ENCODE results near the gene CD80.

DNA sequence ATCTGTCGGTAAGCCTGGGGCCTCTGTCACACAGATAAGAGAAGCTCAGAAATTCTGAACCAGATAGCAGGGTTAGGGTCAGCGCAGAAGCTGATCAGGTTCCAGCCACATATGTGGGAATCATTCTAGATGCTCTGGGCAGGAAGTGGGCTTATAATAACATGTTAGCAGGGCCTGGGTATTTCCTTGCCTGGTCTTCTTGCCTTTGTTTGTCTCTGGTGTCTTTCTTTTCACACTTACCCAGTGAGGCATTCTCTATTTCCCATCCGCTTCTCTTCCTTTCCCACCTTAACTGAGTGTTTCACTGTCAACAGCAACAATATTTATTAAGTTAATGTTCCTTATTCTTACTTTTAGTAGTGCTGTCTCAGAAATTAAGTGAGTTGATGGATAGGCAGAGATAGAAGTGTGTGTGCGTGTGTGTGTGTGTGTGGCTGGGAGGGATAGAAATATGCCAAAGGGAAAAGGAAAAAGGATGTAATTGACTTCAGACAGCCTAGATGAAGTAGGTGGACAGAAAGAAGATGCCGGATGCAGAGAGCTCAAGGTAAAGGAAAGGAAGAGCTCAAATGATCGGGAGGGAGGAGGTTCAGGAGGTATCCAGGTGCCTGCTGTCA lies 40.3 kb upstream of the CD80 start:
- TF ChIP-seq, protein P1, sequence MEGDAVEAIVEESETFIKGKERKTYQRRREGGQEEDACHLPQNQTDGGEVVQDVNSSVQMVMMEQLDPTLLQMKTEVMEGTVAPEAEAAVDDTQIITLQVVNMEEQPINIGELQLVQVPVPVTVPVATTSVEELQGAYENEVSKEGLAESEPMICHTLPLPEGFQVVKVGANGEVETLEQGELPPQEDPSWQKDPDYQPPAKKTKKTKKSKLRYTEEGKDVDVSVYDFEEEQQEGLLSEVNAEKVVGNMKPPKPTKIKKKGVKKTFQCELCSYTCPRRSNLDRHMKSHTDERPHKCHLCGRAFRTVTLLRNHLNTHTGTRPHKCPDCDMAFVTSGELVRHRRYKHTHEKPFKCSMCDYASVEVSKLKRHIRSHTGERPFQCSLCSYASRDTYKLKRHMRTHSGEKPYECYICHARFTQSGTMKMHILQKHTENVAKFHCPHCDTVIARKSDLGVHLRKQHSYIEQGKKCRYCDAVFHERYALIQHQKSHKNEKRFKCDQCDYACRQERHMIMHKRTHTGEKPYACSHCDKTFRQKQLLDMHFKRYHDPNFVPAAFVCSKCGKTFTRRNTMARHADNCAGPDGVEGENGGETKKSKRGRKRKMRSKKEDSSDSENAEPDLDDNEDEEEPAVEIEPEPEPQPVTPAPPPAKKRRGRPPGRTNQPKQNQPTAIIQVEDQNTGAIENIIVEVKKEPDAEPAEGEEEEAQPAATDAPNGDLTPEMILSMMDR (IDR thresholded peaks at IDR 0.05; ENCODE audit: low read depth, low read length, poor library complexity, severe bottlenecking), result no peak
- TF ChIP-seq EZH2phosphoT487 (IDR thresholded peaks at IDR 0.05; ENCODE audit: borderline replicate concordance, low read length), result no peak

Measured in DOHH2 (cell line).